IMR-90 (cell line): ENCODE results near the gene RMI2. TPM values are rescaled to one million over a fixed set of nuclear protein-coding genes. Genes with fewer than 3 reads are reported as not detected.

Source experiments
- ATAC-seq: fragments of 200-7000 bp; cut with Tn5 transposase; 2 replicates; pipeline ENCODE4 v1.9.1; 2020; ENCODE audit warnings: low read depth, mild to moderate bottlenecking, moderate library complexity
- BruUV-seq: library from RNA; stranded (reverse); fragments of 400-500 nt; replicated peaks from 2 replicates; lab custom pipeline; 2021; lab: Mats Ljungman, UMichigan
- CTCF ChIA-PET: fragments of 300-600 bp; formaldehyde crosslinking; extraction: SDS; loops from one replicate; lab custom pipeline; 2021; ENCODE audit warnings: antibody characterized with exemption; lab: Yijun Ruan, JAX
- POLR2A ChIA-PET: fragments of 300-600 bp; sonication (Branson Sonifier 250); formaldehyde crosslinking; loops from one replicate; lab custom pipeline; 2022; ENCODE audit warnings: antibody characterized with exemption; ENCODE audit not compliant: unreplicated experiment; lab: Charles Lee
- DNase-seq: peaks from one replicate; pipeline ENCODE4 v3.0.0; 2013
- H2AFZ ChIP-seq: replicated peaks from 2 replicates; pipeline ENCODE3; 2013; ENCODE audit warnings: low read length, mild to moderate bottlenecking; ENCODE audit not compliant: poor library complexity
- H2AK5ac ChIP-seq: 2 replicates; pipeline ENCODE4 v1.6.1; 2013; ENCODE audit warnings: low read depth, low read length, inconsistent platforms
- H2AK9ac ChIP-seq: replicated peaks from 2 replicates; pipeline ENCODE3; 2013; ENCODE audit warnings: mild to moderate bottlenecking, low read depth, low read length, moderate library complexity; ENCODE audit not compliant: poor library complexity
- H2BK120ac ChIP-seq: 2 replicates; pipeline ENCODE4 v1.6.1; 2013; ENCODE audit warnings: low read depth, low read length, inconsistent platforms
- H2BK15ac ChIP-seq: 3 replicates; pipeline ENCODE4 v1.6.1; 2013; ENCODE audit warnings: low read depth, low read length, inconsistent platforms
- H2BK20ac ChIP-seq: 2 replicates; pipeline ENCODE4 v1.6.1; 2013; ENCODE audit warnings: low read depth, mild to moderate bottlenecking, inconsistent platforms, low read length, moderate library complexity
- H2BK5ac ChIP-seq: 2 replicates; pipeline ENCODE4 v1.6.1; 2013; ENCODE audit warnings: mild to moderate bottlenecking, low read depth, low read length, inconsistent platforms; ENCODE audit not compliant: poor library complexity, severe bottlenecking
- H3K14ac ChIP-seq: replicated peaks from 2 replicates; pipeline ENCODE4 v1.6.1; 2013; ENCODE audit warnings: low read depth, low read length, inconsistent platforms
- H3K18ac ChIP-seq: 2 replicates; pipeline ENCODE4 v1.6.1; 2013; ENCODE audit warnings: low read depth, low read length, control low read depth
- H3K23ac ChIP-seq: 2 replicates; pipeline ENCODE4 v1.6.1; 2013; ENCODE audit warnings: low read depth, low read length, inconsistent platforms
- H3K27ac ChIP-seq: 2 replicates; pipeline ENCODE4 v1.5.1; 2013; ENCODE audit warnings: mild to moderate bottlenecking, control low read depth, low read length; ENCODE audit not compliant: insufficient read depth
- H3K27me3 ChIP-seq: 2 replicates; pipeline ENCODE4 v1.6.1; 2013; ENCODE audit warnings: low read length; ENCODE audit not compliant: control insufficient read depth, insufficient read depth
- H3K36me3 ChIP-seq: 2 replicates; pipeline ENCODE4 v1.6.1; 2013; ENCODE audit warnings: low read length, mixed read lengths; ENCODE audit not compliant: control insufficient read depth, insufficient read depth
- H3K4ac ChIP-seq: 2 replicates; pipeline ENCODE4 v1.6.1; 2013; ENCODE audit warnings: low read depth, low read length, inconsistent platforms
- H3K4me1 ChIP-seq: 2 replicates; pipeline ENCODE4 v1.6.1; 2013; ENCODE audit warnings: low read length, mixed read lengths; ENCODE audit not compliant: control insufficient read depth, insufficient read depth
- H3K4me2 ChIP-seq: 2 replicates; pipeline ENCODE4 v1.6.1; 2013; ENCODE audit warnings: low read depth, mild to moderate bottlenecking, control low read depth, low read length, moderate library complexity
- H3K4me3 ChIP-seq: 2 replicates; pipeline ENCODE4 v1.5.1; 2013; ENCODE audit warnings: low read depth, mild to moderate bottlenecking, control low read depth, low read length, moderate library complexity; ENCODE audit not compliant: insufficient read depth
- H3K56ac ChIP-seq: 2 replicates; pipeline ENCODE4 v1.6.1; 2013; ENCODE audit warnings: low read length, inconsistent platforms; ENCODE audit not compliant: insufficient read depth; ENCODE audit errors: extremely low read depth
- H3K79me1 ChIP-seq, 2 experiments: 2 replicates each; pipeline ENCODE4 v1.6.1; 2013; ENCODE audit warnings: low read length in 2 of 2, inconsistent platforms in 1 of 2, low read depth in 1 of 2
- H3K9ac ChIP-seq: 2 replicates; pipeline ENCODE4 v1.6.1; 2013; ENCODE audit warnings: low read depth, low read length, control low read depth
- H3K9me1 ChIP-seq: 2 replicates; pipeline ENCODE4 v1.6.1; 2013; ENCODE audit warnings: low read length, inconsistent platforms; ENCODE audit not compliant: insufficient read depth
- H3K9me3 ChIP-seq: 2 replicates; pipeline ENCODE4 v1.6.1; 2013; ENCODE audit warnings: low read length; ENCODE audit not compliant: control insufficient read depth, insufficient read depth
- H4K20me1 ChIP-seq: 2 replicates; pipeline ENCODE4 v1.6.1; 2013; ENCODE audit warnings: low read length, inconsistent platforms; ENCODE audit not compliant: insufficient read depth
- H4K5ac ChIP-seq: 2 replicates; pipeline ENCODE4 v1.6.1; 2013; ENCODE audit warnings: mild to moderate bottlenecking, low read depth, low read length, control low read depth
- H4K8ac ChIP-seq, 2 experiments: 2 replicates each; pipeline ENCODE4 v1.6.1; 2013; ENCODE audit warnings: low read depth in 2 of 2, low read length in 2 of 2, control low read depth in 1 of 2, inconsistent platforms in 1 of 2
- H4K91ac ChIP-seq: 2 replicates; pipeline ENCODE4 v1.6.1; 2013; ENCODE audit warnings: low read depth, low read length, inconsistent platforms; ENCODE audit not compliant: insufficient read depth
- BHLHE40 ChIP-seq: fragments of 150-350 bp; IDR thresholded peaks from 2 replicates; pipeline ENCODE4 v1.6.1; 2016; ENCODE audit warnings: mild to moderate bottlenecking, low read depth, low read length
- MAZ ChIP-seq: IDR thresholded peaks from 2 replicates; pipeline ENCODE4 v1.6.1; 2012; ENCODE audit warnings: low read depth, mild to moderate bottlenecking, low read length, improper control_type of control experiment, moderate library complexity, borderline replicate concordance
- WGBS, 2 experiments: methylation state at CpG; one replicate each; pipeline versions ENCODE4 v1.1.5 to v1.1.7; 2013; ENCODE audit warnings: missing lambda C conversion rate in 2 of 2; ENCODE audit not compliant: insufficient read length in 1 of 2; ENCODE audit errors: extremely low coverage in 2 of 2; 5-methylcytosine and 5-hydroxymethylcytosine counted together
- dilution Hi-C: fragments of 300-500 bp; cut with HindIII; formaldehyde crosslinking; loops from one replicate; pipeline ENCODE4 v1.14.3; 2018; ENCODE audit warnings: low sequenced_read_pairs; ENCODE audit not compliant: unreplicated experiment
- in situ Hi-C: fragments of 300-500 bp; cut with MboI; formaldehyde crosslinking; loops from 3 replicates; pipeline ENCODE4 v1.14.3; 2019; ENCODE audit warnings: low sequenced_read_pairs, inconsistent platforms, mixed read lengths
- intact Hi-C: fragments of 100-400 bp; cut with micrococcal nuclease; formaldehyde crosslinking; loops from 2 replicates; pipeline ENCODE4 v1.10.0; 2022
- polyA plus RNA-seq, 3 experiments: library from polyadenylated mRNA; depleted of rRNA; stranded (reverse); fragments of >200 nt; gene quantifications; 2 replicates each; pipeline ENCODE4 v1.2.3, GENCODE V29; 2012; ENCODE audit warnings: low replicate concordance in 1 of 3
- total RNA-seq: library from RNA; depleted of rRNA; stranded (reverse); fragments of >200 nt; gene quantifications from 2 replicates; pipeline ENCODE4 v1.2.3, GENCODE V29; 2012

Gene RMI2
- total and polyA plus RNA-seq, 2 of the 4 experiments (the other 2 are of a cell fraction): 3.2 to 5.6 TPM

- no peaks in the 10 kb centered on the region for H3K9me1 ChIP-seq
These were observed 48.4 kb upstream of the RMI2 start for GRCh38 chr16:11296706-11297491.

More at GRCh38 chr16:11296706-11297491, 48.4 kb upstream of the RMI2 start:
- DNase-seq: no peak
- intact Hi-C loops (loop anchor here (5.0 kb wide), 1 partner anchor 55 kb away; no protein-coding TSS in a partner anchor), in situ Hi-C loops (no loop called here), dilution Hi-C loops (no loop called here)
- H2AFZ ChIP-seq: peak overlapping the region; percentile 52
- H3K9ac ChIP-seq: no peak overlapping the region
- WGBS, 2 experiments: 50% methylated on average over 2 of the region's 10 CpGs; no CpG with 5 or more reads in 1 of the 2 experiments
- no peak overlapping the region for H3K56ac ChIP-seq
- no peak overlapping the region for H2AK9ac ChIP-seq
- H3K27me3 ChIP-seq: no peaks in the 10 kb centered on the region
- 0 out of 2 replicates have a peak overlapping the region, but pooled peaks have one; percentile 55 for H3K23ac ChIP-seq
- ATAC-seq: peak; percentile 18
- CTCF ChIA-PET: no interaction called here
- H2AK5ac ChIP-seq: peak overlapping the region; percentile 74; the same call in 1 of the 2 replicates
- no peak overlapping the region; the same call in 1 of the 2 replicates for H2BK120ac ChIP-seq
- no peaks in the 10 kb centered on the region for H3K79me1 ChIP-seq
- no peaks in the 10 kb centered on the region for H3K36me3 ChIP-seq
- no peaks in the 10 kb centered on the region for H4K20me1 ChIP-seq
- H3K14ac ChIP-seq: no peak overlapping the region
- peak overlapping the region; percentile 63 for H3K4me2 ChIP-seq
- BruUV-seq: no TSS peak
- H4K91ac ChIP-seq: no peak overlapping the region
- no peak overlapping the region for H4K8ac ChIP-seq
- POLR2A ChIA-PET: no interaction called here
- no peak overlapping the region for H3K27ac ChIP-seq
- no peak overlapping the region for H4K5ac ChIP-seq
- no peak overlapping the region for H3K4me3 ChIP-seq
- H2BK20ac ChIP-seq: peak overlapping the region; percentile 67
- H3K4ac ChIP-seq: peak overlapping the region; percentile 25; the same call in 1 of the 2 replicates
- peaks cover 10% of the 10 kb centered on the region for H3K4me1 ChIP-seq
- H2BK5ac ChIP-seq: no peak overlapping the region
- no peak overlapping the region; the same call in 1 of the 2 replicates for H3K18ac ChIP-seq
- no peak overlapping the region for H2BK15ac ChIP-seq
- TF ChIP-seq BHLHE40: peak; percentile 41; the same call in 1 of the 2 replicates
- no peak for TF ChIP-seq MAZ
- no peaks in the 10 kb centered on the region for H3K9me3 ChIP-seq
